Stimulated activated CD8-positive, alpha-beta memory T cell treated with anti-CD3 and anti-CD28 coated beads, Interleukin-4, amount 100 ng/mL, for 1 hour (primary cell): Measurements from ENCODE around the gene ODF2L.

Source experiments
- DNase-seq, 2 donors: peaks; one replicate each; pipeline ENCODE4 v3.0.0-alpha.2; 2020; ENCODE audit warnings: low read depth in 2 of 2, low spot score in 1 of 2

Gene ODF2L

DNA sequence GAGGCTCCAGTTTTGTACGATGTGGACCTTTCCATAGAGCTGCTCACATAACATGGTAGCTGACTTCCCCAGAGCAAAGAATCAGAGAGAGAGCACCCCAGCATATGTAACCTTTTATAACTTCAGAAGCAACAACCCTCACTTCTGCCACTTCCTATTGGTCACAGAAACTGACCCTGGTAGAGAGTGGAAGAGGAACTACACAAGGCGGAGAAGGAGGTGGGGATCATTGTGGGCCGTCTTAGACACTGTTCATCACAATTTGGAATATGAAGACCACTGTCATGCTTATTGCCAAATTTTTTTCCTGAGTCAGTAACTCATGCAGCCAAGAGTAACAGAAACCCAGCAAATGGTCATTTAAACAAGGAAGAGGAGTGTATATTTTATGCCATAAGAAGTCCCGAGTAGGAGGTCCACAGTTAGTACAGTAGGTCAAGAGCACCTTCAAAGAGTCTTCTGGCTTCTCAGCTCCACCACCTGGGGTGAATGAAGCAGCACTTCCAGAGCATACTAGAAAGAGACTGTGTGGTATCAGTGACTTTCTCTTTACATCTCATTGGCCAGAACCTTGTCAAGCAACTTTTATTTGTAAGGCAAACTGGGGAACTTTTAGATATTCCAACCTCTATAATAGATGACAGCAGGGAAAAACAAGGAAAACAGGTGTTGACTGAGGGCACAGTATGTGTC lies 71.8 kb downstream of the ODF2L start:
- DNase-seq: no peak

DNA sequence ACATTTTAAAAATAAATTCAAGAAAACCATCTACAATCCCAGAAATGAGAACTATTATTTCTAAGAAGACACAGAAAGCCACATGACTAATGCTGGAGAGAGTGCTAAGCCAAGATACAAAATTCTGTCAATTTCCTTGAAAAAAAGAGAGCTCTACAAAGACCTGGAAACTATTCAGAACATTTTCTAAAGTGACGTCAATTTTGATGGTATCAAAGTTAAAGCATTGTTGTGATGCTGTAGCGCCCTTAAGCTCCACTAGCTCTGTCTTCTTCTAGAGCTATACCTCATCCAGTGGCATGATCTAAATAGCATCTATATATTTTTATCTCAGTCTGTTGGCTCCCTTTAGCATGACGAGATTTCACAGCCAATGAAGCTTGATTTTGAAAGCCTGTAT lies 73.9 kb downstream of the ODF2L start:
- DNase-seq: no peak

DNA sequence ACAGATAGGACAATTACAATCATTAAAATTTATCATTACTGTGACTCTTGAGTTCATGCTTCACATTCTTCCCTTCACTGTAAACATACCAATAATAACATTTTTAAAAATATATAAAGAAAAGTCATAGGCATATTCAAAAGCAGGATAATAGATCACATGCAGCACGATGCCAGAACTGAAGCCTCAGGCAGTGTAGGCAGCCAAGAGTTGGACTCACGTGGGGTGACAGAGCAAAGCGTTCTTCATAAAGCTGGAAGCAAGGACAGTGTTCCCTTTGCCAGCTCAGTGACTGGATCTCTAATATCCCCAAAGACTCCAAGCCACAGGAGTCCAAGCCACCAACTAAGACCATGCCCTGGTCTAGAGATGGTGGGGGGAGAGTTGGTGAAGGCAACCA lies 77.7 kb downstream of the ODF2L start:
- DNase-seq: no peak

GRCh38 chr1:86317926-86318325 lies 78.2 kb downstream of the ODF2L start:
- DNase-seq: no peak

- no peak for DNase-seq
Observed at GRCh38 chr1:86305731-86306130, 90.4 kb downstream of the ODF2L start.

- DNase-seq: no peak
Observed at GRCh38 chr1:86303041-86303690, 93.0 kb downstream of the ODF2L start.
